Lung (tissue), 12 donors: ENCODE results near the gene RNF19B. TPM values are rescaled to one million over a fixed set of nuclear protein-coding genes. Genes with fewer than 3 reads are reported as not detected.

ENCODE experiments used
- ATAC-seq: fragments of 200-7000 bp; cut with Tn5 transposase; one replicate; pipeline ENCODE4 v1.9.1; 2020; ENCODE audit warnings: moderate number of reproducible peaks; ENCODE audit not compliant: insufficient read depth, low FRiP score
- DNase-seq, 3 donors: peaks; one replicate each; pipeline ENCODE4 v3.0.0-alpha.2; 2013 to 2017
- H3K27ac ChIP-seq, 2 donors: one replicate each; pipeline ENCODE4 v1.5.1; 2013; ENCODE audit warnings: mild to moderate bottlenecking in 2 of 2, moderate library complexity in 2 of 2, control low read depth in 1 of 2, inconsistent platforms in 1 of 2, low read depth in 1 of 2, low read length in 1 of 2
- H3K27me3 ChIP-seq, 3 donors: one replicate each; pipeline ENCODE4 v1.5.1; 2013; ENCODE audit warnings: low read length in 2 of 3; ENCODE audit not compliant: control insufficient read depth in 3 of 3, insufficient read depth in 3 of 3
- H3K36me3 ChIP-seq, 4 donors: one replicate each; pipeline ENCODE4 v1.5.1; 2013; ENCODE audit warnings: low read length in 4 of 4, mild to moderate bottlenecking in 1 of 4, moderate library complexity in 1 of 4; ENCODE audit not compliant: control insufficient read depth in 4 of 4, insufficient read depth in 4 of 4
- H3K4me1 ChIP-seq, 5 donors: one replicate each; pipeline ENCODE4 v1.5.1; 2013; ENCODE audit warnings: low read length in 5 of 5, mild to moderate bottlenecking in 2 of 5, moderate library complexity in 1 of 5; ENCODE audit not compliant: control insufficient read depth in 5 of 5, insufficient read depth in 5 of 5
- H3K4me3 ChIP-seq: one replicate; pipeline ENCODE4 v1.5.1; 2013; ENCODE audit warnings: mild to moderate bottlenecking, control low read depth, moderate library complexity
- H3K9ac ChIP-seq, 2 donors: one replicate each; pipeline ENCODE4 v1.5.1; 2013; ENCODE audit warnings: low read length in 2 of 2, control low read depth in 1 of 2; ENCODE audit not compliant: insufficient read depth in 1 of 2
- H3K9me3 ChIP-seq, 4 donors: one replicate each; pipeline ENCODE4 v1.5.1; 2013; ENCODE audit warnings: low read length in 3 of 4, mild to moderate bottlenecking in 1 of 4, moderate library complexity in 1 of 4; ENCODE audit not compliant: control insufficient read depth in 4 of 4, insufficient read depth in 3 of 4
- CTCF ChIP-seq: IDR thresholded peaks from 2 replicates; pipeline ENCODE4 v1.5.1; 2012; ENCODE audit warnings: mild to moderate bottlenecking; ENCODE audit errors: control extremely low read depth, extremely low read depth
- WGBS, 2 donors: extraction: QIAGEN DNeasy Blood & Tissue Kit; methylation state at CpG; one replicate each; pipeline ENCODE4 v1.1.7; 2013; 5-methylcytosine and 5-hydroxymethylcytosine counted together
- polyA plus RNA-seq, 2 donors: library from polyadenylated mRNA; stranded (reverse); fragments of 200-250 nt; gene quantifications; one replicate each; pipeline ENCODE4 v1.2.1, GENCODE V29; 2013
- total RNA-seq, 2 donors: library from RNA; depleted of rRNA in 1 of 2; stranded (reverse); fragments of >200 nt in 1 of 2; gene quantifications; one replicate each; pipeline ENCODE4 v1.2.1, GENCODE V29; 2014 to 2021
- donor health status: control.
- donor health status: control.
- donor health status: Bipolar disorder and iron deficiency.
- donor health status: healthy.
- donor health status: DM: yes; HTN: yes; CAD: no.

RNF19B gene
- total and polyA plus RNA-seq, 4 donors = 5.1 to 65.9 (median 26.8) TPM

- no peak overlapping the region for H3K4me3 ChIP-seq
- peaks cover 0 to 7% (median 3%) of the 10 kb centered on the region in 5 donors for H3K4me1 ChIP-seq
- H3K9me3 ChIP-seq = no peaks in the 10 kb centered on the region
- no peak for ATAC-seq
- TF ChIP-seq CTCF = no peak
- DNase-seq = no peak
- no peak overlapping the region for H3K27ac ChIP-seq
- 70 to 78% methylated on average over 4 of the region's 4 CpGs for WGBS, 2 donors
- H3K27me3 ChIP-seq = peaks cover 0 to 19% (median 2%) of the 10 kb centered on the region in 3 donors
- no peaks in the 10 kb centered on the region for H3K36me3 ChIP-seq
- H3K9ac ChIP-seq = no peak overlapping the region
These were observed 3.4 kb upstream of the RNF19B start for GRCh38 chr1:32967888-32968568.

- Histone ChIP-seq H3K4me3 (no peak overlapping the region), H3K36me3 (no peaks in the 10 kb centered on the region), H3K27ac (no peak overlapping the region), H3K4me1 (peaks cover 0 to 12% (median 6%) of the 10 kb centered on the region in 5 donors), H3K27me3 (peaks cover 0 to 10% (median 2%) of the 10 kb centered on the region in 3 donors), H3K9me3 (no peaks in the 10 kb centered on the region), H3K9ac (no peak overlapping the region)
- DNase-seq = no peak
- 92 to 94% methylated on average over 2 of the region's 2 CpGs for WGBS, 2 donors
- no peak for ATAC-seq
- no peak for TF ChIP-seq CTCF
These were observed 2.3 kb upstream of the RNF19B start for GRCh38 chr1:32966900-32967299.

- DNase-seq = no peak
- H3K9ac ChIP-seq = peak overlapping the region in 1 of 2 donors; percentile 75
- H3K4me1 ChIP-seq = peaks cover 0 to 17% (median 6%) of the 10 kb centered on the region in 5 donors
- ATAC-seq = no peak
- H3K9me3 ChIP-seq = no peaks in the 10 kb centered on the region
- TF ChIP-seq CTCF = no peak
- no peaks in the 10 kb centered on the region for H3K36me3 ChIP-seq
- H3K27me3 ChIP-seq = peaks cover 0 to 4% (median 0%) of the 10 kb centered on the region in 3 donors
- 77 to 78% methylated on average over 5 of the region's 5 CpGs for WGBS, 2 donors
- no peak overlapping the region for H3K4me3 ChIP-seq
- H3K27ac ChIP-seq = peak overlapping the region in 1 of 2 donors; percentile 80
These were observed 690 bp upstream of the RNF19B start for GRCh38 chr1:32965251-32965747.
